Stimulated activated CD8-positive, alpha-beta memory T cell treated with anti-CD3 and anti-CD28 coated beads, Interleukin-7, amount 100 ng/mL, for 4 hours (primary cell): Measurements from ENCODE around the gene BDP1.
A peak's percentile ranks its signal among the peaks of the same experiment; 100 is the strongest.
"Not testable (repeated sequence)": the region's sequence is repeated elsewhere in the genome, so short reads cannot be mapped to it uniquely, and the experiment has no call there.

Source experiments
- DNase-seq, 2 donors: peaks; one replicate each; pipeline ENCODE4 v3.0.0-alpha.2; 2020; ENCODE audit warnings: low read depth in 2 of 2

BDP1 gene

DNA sequence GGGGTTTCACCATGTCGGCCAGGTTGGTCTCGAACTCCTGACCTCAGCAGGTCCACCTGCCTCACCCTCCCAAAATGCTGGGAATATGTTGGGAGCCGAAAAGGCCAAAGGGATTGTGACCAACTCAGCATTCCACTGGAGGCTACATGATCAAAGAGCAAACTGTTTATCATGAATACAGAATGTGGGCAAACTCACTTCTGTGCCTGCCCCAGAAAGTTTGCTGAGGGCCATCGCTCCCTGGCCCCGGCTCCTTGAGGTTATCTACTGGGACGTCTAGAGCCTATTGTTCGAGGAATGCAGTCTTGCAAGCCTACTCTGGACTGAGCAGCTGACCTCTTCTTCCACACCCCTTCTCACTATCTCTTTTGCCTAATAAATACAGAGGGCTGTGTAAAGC lies 116.4 kb downstream of the BDP1 start:
- not testable (repeated sequence) for DNase-seq

DNA sequence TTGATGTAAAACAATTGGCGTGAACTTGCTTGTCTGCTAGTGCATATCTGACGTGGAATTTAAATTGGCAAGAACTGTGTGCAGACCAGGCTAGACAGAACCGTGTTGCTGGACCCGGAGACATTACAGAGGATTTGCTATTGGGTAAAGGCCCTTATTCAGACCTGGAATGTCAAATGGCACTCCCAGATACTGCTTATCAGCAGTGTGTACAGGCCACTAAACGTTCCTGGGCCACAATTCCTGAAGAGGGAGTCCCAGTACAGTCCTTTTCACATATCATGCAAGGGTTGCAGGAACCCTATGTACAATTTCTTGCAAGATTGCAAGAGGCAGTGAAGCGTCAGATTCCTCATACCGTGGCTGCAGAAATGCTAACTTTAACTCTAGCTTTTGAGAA lies 118.1 kb downstream of the BDP1 start:
- DNase-seq = no peak

DNA sequence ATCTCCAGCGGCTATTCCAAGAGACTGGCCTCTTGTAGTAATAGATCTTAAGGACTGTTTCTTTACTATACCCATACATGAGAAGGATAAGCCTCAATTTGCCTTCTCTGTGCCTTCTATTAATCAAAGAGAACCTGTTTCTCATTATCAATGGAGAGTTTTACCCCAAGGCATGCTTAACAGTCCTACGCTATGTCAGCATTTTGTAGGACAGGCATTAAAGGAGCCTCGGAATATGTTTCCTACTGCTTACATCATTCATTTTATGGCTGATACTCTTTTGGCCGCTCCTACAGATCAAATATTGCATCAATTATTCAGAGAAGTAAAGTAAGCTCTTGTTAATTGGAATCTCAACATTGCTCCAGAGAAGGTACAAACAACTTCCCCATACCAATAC lies 120.1 kb downstream of the BDP1 start:
- DNase-seq = not testable (repeated sequence)

DNA sequence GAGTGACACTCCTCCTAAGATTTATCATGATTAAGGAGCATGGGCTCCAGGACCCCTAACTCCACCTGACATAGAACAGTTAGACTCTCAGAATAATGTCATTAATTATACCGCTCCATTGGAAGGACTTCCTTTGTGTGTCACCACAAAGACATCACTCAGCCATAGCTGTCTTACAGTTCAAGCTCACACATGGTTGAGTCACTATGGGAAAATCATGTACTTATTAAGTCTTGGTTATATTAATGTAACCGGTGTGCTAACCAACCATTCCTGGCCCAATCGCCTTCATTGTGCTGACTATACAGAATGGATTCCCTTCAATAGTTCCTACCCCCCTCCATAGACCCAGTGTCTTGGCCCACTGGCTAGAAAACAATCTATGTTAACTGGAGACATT lies 120.8 kb downstream of the BDP1 start:
- DNase-seq = no peak

DNA sequence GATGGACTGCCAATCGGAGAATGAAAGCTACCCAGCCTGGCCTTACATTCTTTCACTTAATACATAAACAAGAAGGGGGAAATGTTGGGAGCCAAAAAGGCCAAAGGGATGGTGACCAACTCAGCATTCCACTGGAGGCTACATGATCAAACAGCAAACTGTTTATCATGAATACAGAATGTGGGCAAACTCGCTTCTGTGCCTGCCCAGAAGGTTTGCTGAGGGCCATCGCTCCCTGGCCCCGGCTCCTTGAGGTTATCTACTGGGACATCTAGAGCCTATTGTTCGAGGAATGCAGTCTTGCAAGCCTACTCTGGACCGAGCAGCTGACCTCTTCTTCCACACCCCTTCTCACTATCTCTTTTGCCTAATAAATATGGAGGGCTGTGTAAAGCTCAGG lies 122.4 kb downstream of the BDP1 start:
- DNase-seq = not testable (repeated sequence)

DNA sequence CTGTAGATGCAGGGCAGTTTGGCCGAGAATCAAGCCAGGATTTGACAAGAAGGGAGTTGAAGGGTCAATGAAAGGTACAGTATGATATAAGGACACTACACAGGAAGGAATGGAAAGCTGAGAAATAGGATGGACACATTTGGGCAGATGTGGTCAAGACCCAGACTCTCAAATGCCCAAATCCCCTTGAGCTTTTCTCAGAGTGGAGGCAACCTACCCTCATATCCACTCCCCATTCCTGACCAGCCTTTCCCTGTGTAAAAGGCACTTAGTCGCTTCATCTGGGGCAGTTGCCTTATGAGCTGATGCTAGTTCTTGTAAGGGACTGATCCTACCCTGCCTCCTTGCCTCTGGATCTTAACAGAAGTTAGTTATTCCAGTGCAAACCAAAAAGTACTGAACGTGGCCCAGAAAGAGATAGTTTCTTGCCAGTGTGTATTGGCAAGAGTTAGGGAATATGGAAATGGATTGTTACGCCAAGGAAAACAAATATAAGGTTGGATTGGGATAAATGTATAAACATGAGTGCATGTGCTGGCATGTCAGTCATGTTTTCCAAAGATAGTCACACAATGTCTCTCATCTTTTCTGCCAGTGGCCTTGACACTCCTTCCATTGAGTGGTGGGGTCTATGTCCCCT lies 127.6 kb downstream of the BDP1 start:
- DNase-seq = no peak

DNA sequence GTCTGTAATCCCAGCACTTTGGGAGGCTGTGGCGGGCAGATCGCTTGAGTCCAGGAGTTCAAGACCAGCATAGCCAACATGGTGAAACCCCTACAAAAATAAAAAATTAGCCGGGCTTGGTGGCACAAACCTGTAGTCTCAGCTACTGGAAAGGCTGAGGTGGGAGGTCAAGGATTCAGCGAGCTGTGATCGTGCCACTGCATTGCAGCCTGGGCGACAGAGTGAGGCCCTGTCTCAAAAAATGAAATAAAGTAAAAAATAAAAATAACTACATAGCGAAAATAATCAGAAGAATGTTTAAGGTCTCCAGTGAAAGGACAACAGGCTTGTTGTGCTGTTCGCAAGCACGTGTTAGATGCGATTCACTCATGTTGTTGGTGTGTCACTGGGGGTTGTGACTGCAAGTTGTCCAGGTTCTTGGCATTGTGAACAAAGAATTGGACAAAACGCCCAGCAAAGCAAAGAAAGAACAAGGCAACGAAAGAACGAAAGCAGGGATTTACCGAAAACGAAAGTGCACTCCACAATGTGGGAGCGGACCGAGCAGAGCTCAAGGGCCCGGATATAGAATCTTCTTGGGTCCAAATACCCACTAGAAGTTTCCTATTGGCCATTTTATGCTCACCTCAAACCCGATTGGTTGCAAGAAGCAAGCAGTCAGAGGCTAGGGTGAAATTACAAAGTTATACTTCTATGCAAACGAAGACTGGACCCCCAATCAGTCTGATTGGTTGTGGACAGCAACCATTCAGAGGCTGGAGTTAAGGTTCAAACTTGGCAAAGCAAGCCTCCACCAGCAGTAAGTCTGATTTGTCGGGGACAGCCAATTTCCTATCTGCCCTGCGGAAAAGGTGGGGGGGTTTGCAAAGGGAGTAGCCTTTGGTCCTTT lies 130.8 kb downstream of the BDP1 start:
- no peak for DNase-seq

DNA sequence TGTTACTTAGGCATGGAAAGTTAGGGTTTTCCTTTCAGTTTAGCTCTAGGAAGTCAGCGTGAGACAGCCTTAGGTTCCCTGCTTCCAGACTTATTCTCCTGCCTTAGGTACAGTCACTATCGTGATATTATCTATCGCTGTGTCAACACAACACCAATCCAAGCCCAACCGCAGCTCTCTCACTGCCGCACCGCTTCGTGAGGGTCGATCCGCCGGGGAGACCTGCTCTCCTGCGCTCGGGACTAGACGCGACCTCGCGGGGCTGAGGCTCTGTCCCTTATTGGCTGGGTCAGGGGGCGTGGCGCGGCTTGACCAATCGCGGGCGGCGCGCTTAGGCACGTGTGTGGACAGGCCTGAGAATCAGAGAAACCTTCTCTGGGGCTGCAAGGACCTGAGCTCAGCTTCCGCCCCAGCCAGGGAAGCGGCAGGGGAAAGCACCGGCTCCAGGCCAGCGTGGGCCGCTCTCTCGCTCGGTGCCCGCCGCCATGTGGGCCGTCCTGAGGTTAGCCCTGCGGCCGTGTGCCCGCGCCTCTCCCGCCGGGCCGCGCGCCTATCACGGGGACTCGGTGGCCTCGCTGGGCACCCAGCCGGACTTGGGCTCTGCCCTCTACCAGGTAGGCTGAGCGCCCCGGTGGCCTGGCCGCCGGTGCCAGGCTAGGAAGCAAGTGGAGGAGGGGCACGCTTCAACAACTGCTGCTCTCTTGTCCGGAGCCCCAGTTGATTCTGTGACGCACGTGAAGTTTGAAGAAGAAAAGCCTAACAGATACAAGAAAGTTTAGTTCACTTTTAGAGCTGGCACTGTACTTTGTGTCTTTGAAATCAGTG lies 131.7 kb downstream of the BDP1 start, which contains the start of gene MCCC2:
MCCC2 (plus strand) TSS at position 400 of the 825 bp plus-strand sequence; CDS start at position 486, 86 bp downstream.
- peak; percentile 92 to 94 for DNase-seq

DNA sequence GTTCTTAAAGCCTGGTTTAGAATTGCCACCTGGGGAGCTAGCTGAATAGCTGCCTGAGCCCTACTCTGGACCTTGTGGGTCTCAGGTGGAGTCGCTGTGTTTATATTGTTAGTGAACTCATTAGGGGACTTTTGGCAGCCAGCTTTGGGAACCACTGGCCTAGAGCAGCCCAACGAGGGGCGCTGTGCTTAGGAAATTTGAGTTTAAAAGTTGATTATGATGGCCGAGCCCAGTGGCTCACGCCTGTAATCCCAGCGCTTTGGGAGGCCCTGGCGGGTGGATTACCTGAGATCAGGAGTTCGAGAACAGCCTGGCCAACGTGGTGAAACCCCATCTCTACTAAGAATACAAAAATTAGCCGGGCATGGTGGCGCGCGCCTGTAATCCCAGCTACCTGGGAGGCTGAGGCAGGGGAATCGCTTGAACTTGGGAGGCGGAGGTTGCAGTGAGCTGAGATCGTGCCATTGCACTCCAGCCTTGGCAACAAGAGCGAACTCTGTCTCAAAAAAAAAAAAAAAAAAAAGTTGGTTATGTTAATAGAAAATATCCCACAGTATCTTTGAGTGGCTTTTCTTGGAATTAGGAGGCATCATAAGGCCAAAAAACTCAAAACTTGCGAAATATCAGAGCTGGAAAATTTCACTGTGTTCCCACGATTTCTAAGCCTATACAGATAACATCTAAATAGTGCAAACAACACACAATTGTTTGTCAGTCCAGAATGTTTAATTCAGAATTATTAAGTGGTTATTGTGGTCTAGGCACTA lies 132.5 kb downstream of the BDP1 start:
- DNase-seq = no peak

DNA sequence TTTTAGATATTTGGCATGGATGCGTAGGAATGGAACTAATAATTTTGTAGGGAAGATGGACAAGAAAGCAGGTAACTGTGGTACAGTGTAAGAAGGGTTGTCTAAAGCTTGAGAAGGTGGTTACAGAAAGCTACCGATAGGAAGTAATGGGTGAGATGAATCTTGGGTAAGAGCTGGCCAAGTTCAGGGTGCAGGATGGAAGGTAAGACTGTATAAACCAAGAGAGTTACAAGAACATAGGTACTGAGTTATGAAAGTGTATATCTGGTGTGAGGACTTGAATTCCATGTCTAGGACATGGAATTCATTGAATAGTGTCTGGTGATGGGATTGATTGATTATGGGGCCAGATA lies 133.1 kb downstream of the BDP1 start:
- no peak for DNase-seq

DNA sequence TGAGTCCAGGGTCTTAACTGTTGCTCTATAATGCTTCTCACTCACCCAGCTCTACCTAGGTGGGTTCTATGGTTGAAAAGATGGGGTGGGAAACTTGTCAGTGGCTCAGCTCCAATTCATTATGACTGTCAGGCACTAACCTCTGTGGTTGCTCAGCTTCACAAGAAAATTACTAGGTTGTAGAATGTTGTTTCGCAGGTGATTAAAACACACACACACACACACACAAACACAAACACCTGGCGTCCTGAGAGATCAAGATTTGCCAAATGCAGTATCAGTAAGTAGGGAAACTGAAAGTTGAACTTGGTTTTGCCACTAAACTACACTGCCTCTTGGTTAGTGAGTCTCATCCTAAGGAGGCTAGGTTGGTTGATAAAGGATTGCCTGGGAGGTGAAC lies 134.5 kb downstream of the BDP1 start:
- no peak for DNase-seq

DNA sequence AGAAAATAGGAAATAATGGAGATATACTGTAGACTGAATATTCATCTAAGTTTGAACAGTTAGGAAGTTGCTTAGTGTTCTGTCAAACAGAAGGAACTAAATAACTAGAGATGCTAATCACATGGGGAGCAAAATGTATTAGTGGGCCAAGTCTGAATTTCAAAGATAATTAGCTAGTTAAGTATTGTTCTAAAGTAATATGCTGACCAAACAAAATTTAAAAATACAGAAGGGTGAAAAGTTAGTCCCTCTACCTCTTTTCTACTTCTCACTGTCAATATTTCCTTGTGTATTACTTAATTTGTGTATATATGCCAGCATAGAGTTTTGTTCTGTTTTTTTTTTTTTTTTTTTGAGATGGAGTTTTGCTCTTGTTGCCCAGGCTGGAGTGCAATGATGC lies 135.6 kb downstream of the BDP1 start:
- DNase-seq = no peak

DNA sequence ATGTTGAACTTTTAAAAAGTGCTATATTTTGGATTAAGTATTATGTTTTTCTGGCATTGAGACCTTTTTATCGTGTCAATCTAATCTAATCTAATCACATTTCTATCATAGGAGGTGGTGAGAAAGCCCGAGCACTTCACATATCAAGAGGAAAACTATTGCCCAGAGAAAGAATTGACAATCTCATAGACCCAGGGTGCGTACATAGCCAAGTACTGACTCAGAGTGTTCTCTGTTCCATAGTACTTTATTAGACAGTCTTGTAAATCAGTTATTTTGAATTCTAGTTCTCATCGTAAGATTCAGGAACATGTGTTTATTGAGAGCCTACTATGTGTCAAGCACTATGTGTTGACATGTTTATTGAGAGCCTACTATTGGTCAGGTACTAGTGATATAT lies 140.7 kb downstream of the BDP1 start:
- no peak for DNase-seq

DNA sequence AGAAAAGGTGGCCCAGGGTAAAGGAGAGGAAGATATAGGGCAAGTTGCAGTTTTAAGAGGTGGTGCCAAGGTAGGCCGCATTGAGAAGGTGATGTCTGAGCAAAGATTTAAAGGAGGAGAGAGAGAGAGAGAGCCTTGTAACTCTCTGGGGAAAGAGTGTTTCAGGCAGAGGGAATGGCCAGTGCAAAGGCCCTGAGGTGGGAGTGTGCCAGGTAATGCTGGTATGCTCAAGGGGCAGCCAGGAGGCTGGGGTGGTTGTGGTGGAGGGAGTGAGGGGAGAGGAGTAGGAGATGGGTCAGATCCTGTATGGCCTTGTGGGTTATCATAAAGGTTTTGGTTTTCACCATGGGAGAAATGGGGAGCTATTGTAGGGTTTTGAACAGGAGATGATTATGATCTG lies 141.6 kb downstream of the BDP1 start:
- DNase-seq = no peak

DNA sequence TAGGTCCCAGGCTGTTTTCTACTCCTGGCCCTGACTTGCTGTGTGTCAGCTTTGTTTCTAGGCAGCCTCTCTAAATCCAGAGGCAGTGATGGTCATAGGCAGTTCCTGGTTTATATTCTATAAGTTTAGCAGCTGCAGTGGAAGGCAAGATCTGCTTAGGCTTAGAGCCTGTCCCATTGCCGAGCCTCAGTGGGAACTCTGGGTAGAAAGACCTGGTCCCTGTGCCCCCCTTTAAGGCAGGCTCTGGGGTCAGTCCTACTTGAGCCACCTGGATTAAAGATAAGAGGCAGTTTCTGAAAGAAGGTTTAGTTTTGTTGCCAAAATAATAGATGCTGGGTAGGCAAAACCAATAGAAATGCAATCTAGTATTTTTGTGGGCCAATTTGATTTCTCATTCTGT lies 145.3 kb downstream of the BDP1 start:
- no peak for DNase-seq

DNA sequence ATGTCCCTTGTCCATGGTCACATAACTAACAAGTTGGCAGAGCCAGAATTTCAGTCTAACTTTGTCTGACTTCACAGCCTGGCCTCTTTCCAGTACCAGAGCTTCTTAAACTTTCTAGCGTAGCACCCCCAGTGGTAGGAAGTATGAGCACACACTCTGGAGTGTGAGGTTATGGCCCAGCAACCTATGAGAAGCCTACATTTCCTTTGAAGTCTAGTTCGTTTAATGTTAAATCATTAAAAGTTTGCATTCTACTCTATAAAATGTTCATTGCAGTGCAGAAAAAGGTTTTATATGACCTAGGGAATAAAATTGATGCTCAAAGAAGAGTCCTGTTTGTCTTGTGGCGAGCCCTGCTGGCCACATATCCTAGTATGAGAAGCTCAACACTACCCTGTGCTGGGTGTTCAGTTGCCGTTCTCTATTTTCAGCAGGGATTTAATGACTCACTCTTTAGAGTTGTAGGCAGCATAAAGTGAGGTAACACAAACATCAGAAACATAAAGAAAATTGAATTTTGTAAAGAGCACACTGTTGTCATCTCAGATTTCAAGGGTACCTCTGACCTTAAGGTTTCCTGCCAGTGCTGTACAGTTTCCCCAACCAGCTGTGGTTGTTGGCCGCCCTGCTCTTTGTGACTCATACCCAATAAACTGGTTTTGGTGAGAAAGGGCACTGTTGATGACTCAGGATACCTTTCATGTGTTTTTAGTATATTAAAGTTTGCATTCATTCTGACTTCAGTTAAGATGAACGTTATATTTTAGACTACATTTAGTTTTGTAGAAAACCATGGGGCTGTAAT lies 146.0 kb downstream of the BDP1 start:
- peak; percentile 69 to 75 for DNase-seq

DNA sequence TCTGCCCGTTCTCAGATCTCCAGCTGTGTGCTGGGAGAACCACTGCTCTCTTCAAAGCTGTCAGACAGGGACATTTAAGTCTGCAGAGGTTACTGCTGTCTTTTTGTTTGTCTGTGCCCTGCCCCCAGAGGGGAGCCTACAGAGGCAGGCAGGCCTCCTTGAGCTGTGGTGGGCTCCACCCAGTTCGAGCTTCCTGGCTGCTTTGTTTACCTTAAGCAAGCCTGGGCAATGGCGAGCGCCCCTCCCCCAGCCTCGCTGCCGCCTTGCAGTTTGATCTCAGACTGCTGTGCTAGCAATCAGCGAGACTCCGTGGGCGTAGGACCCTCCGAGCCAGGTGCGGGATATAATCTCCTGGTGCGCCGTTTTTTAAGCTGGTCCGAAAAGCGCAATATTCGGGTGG lies 154.5 kb downstream of the BDP1 start:
- DNase-seq = not testable (repeated sequence)

DNA sequence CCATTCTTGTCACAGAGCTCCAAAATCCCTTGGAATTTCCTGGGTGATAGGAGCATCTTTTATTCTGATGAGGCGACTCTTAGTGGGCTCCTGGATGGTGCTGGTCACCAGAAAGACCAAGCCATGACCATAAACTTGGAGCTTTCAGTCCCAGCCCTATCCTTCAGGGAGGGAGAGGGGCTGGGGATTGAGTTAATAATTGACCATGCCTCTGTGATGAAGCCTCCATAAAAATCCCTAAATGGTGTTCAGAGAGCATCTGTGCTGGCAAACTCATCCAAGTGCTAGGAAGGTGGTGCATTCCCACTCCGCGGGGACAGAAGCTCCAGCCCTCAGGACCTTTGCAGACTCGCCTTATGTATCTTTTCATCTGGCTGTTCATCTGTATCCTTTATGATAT lies 160.4 kb downstream of the BDP1 start:
- DNase-seq = no peak
